HG02642 (cell line): ENCODE data around the gene PSMD5.
A peak's percentile ranks its signal among the peaks of the same experiment; 100 is the strongest.

Experiments used
- ATAC-seq: cut with Tn5 transposase; IDR thresholded peaks from one replicate; pipeline ENCODE4 v1.9.1; 2021; ENCODE audit warnings: mild to moderate bottlenecking; ENCODE audit not compliant: unreplicated experiment, poor library complexity

PSMD5 gene

GRCh38 chr9:120875643-120875953 is 32.9 kb upstream of the PSMD5 start:
- ATAC-seq: no peak

- no peak for ATAC-seq
These were observed 32.5 kb upstream of the PSMD5 start for GRCh38 chr9:120875195-120875565.

- ATAC-seq: no peak
These were observed 31.8 kb upstream of the PSMD5 start for GRCh38 chr9:120874226-120875194.

GRCh38 chr9:120873512-120873911 is 30.8 kb upstream of the PSMD5 start:
- ATAC-seq: no peak

- no peak for ATAC-seq
These were observed 30.2 kb upstream of the PSMD5 start for GRCh38 chr9:120872791-120873502.

- no peak for ATAC-seq
These were observed 27.5 kb upstream of the PSMD5 start for GRCh38 chr9:120870206-120870605.

- no peak for ATAC-seq
These were observed 27.0 kb upstream of the PSMD5 start for GRCh38 chr9:120869726-120870125.

- ATAC-seq: no peak
These were observed 26.6 kb upstream of the PSMD5 start for GRCh38 chr9:120869360-120869687.

- ATAC-seq: peak; percentile 88
These were observed 26.1 kb upstream of the PSMD5 start for GRCh38 chr9:120868676-120869359.

GRCh38 chr9:120868339-120868675 is 25.6 kb upstream of the PSMD5 start:
- no peak for ATAC-seq

GRCh38 chr9:120867676-120868338 is 25.1 kb upstream of the PSMD5 start:
- no peak for ATAC-seq

- no peak for ATAC-seq
These were observed 23.9 kb upstream of the PSMD5 start for GRCh38 chr9:120866651-120867050.

GRCh38 chr9:120865809-120866208 is 23.1 kb upstream of the PSMD5 start:
- no peak for ATAC-seq

- ATAC-seq: no peak
These were observed 22.5 kb upstream of the PSMD5 start for GRCh38 chr9:120865176-120865575.

GRCh38 chr9:120864719-120865118 is 22.0 kb upstream of the PSMD5 start:
- ATAC-seq: no peak

GRCh38 chr9:120863833-120864232 is 21.1 kb upstream of the PSMD5 start:
- no peak for ATAC-seq

- ATAC-seq: no peak
These were observed 19.7 kb upstream of the PSMD5 start for GRCh38 chr9:120862452-120862851.

- ATAC-seq: no peak
These were observed 19.2 kb upstream of the PSMD5 start for GRCh38 chr9:120861935-120862334.

- no peak for ATAC-seq
These were observed 17.4 kb upstream of the PSMD5 start for GRCh38 chr9:120860083-120860482.

GRCh38 chr9:120859361-120859760 is 16.6 kb upstream of the PSMD5 start:
- ATAC-seq: no peak

GRCh38 chr9:120857902-120858301 is 15.2 kb upstream of the PSMD5 start:
- ATAC-seq: no peak
